K562 (cell line): ENCODE results near the gene RAB1B. TPM values are rescaled to one million over a fixed set of nuclear protein-coding genes. Genes with fewer than 3 reads are reported as not detected.

Source experiments
- ATAC-seq: fragments of 200-7000 bp; cut with Tn5 transposase; 3 replicates; pipeline ENCODE4 v1.9.1; 2020; ENCODE audit warnings: moderate library complexity
- BruUV-seq: library from RNA; stranded (reverse); fragments of 400-500 nt; replicated peaks from 2 replicates; lab custom pipeline; 2021; lab: Mats Ljungman, UMichigan
- CTCF ChIA-PET: fragments of 300-600 bp; formaldehyde crosslinking; extraction: SDS; loops from one replicate; lab custom pipeline; 2021; ENCODE audit warnings: low intra/inter-chr PET ratio; lab: Yijun Ruan, JAX
- POLR2A ChIA-PET: fragments of 300-600, 350-650 bp; sonication (Branson Sonifier 250); formaldehyde crosslinking; extraction: SDS; loops from one replicate; lab custom pipeline; 2021; ENCODE audit warnings: antibody characterized with exemption, inconsistent platforms; lab: Yijun Ruan, JAX
- DNase-seq, 4 experiments: peaks; one replicate each; pipeline versions ENCODE4 v3.0.0 to v3.0.0-alpha.2; 2011 to 2018; ENCODE audit warnings: low spot score in 3 of 4, mixed read lengths in 3 of 4; ENCODE audit errors: extremely low read depth in 1 of 4
- FAIRE-seq: peaks from 2 replicates; lab custom pipeline; 2011; peaks lifted over from hg19 to GRCh38; lab: Jason Lieb, UNC
- H2AFZ ChIP-seq: 2 replicates; pipeline ENCODE4 v1.6.0; 2011; ENCODE audit warnings: low read depth, low read length, control low read depth, inconsistent platforms
- H3K27ac ChIP-seq: fragments of 200-600 bp; 3 replicates; pipeline ENCODE4 v1.8.0; 2011; ENCODE audit warnings: low read depth, mild to moderate bottlenecking, control low read depth, inconsistent platforms, low read length, moderate library complexity, mixed read lengths; ENCODE audit errors: extremely low read depth
- H3K27me3 ChIP-seq, 2 experiments: fragments of 300-600 bp in 1 of 2; 2 replicates in 1 of 2; 3 replicates in 1 of 2; pipeline versions ENCODE4 v1.6.0 to v1.8.0; 2011; ENCODE audit warnings: inconsistent platforms in 2 of 2, low read length in 2 of 2, mild to moderate bottlenecking in 1 of 2, mixed read lengths in 1 of 2, moderate library complexity in 1 of 2; ENCODE audit not compliant: control insufficient read depth in 2 of 2, insufficient read depth in 2 of 2
- H3K36me3 ChIP-seq: fragments of 300-600 bp; 3 replicates; pipeline ENCODE4 v1.8.0; 2011; ENCODE audit warnings: mild to moderate bottlenecking, low read length, inconsistent platforms; ENCODE audit not compliant: control insufficient read depth, insufficient read depth
- H3K4me1 ChIP-seq, 2 experiments: fragments of 200-600 bp in 1 of 2; replicated peaks in 1 of 2; 2 replicates in 1 of 2; 3 replicates in 1 of 2; pipeline versions ENCODE4 v1.5.1 to v1.8.0; 2011; ENCODE audit warnings: inconsistent platforms in 2 of 2, low read length in 2 of 2, mild to moderate bottlenecking in 1 of 2, mixed read lengths in 1 of 2, moderate library complexity in 1 of 2; ENCODE audit not compliant: control insufficient read depth in 2 of 2, insufficient read depth in 2 of 2
- H3K4me2 ChIP-seq: 2 replicates; pipeline ENCODE4 v1.6.1; 2011; ENCODE audit warnings: low read length, control low read depth, inconsistent platforms, mixed read lengths; ENCODE audit not compliant: insufficient read depth
- H3K4me3 ChIP-seq: fragments of 200-600 bp; sonication (generic), shearing (Covaris generic); 2 replicates; pipeline ENCODE4 v1.5.1; 2016; ENCODE audit warnings: control low read depth, inconsistent platforms
- H3K79me2 ChIP-seq: fragments of 200-600 bp; 3 replicates; pipeline ENCODE4 v1.8.0; 2011; ENCODE audit warnings: low read length, inconsistent platforms; ENCODE audit not compliant: control insufficient read depth, insufficient read depth
- H3K9ac ChIP-seq, 2 experiments: 2 replicates each; pipeline versions ENCODE4 v1.6.0 to v1.6.1; 2011; ENCODE audit warnings: low read depth in 2 of 2, low read length in 2 of 2, control low read depth in 1 of 2, inconsistent platforms in 1 of 2, mild to moderate bottlenecking in 1 of 2, mixed read lengths in 1 of 2; ENCODE audit not compliant: insufficient read depth in 1 of 2
- H3K9me1 ChIP-seq: one replicate; pipeline ENCODE4 v1.6.0; 2011; ENCODE audit warnings: inconsistent platforms, mild to moderate bottlenecking, low read length, moderate library complexity; ENCODE audit not compliant: control insufficient read depth, insufficient read depth
- H3K9me3 ChIP-seq: replicated peaks from 2 replicates; pipeline ENCODE4 v1.5.1; 2011; ENCODE audit warnings: low read depth, low read length, inconsistent platforms; ENCODE audit not compliant: control insufficient read depth, insufficient read depth
- H4K20me1 ChIP-seq: replicated peaks from 2 replicates; pipeline ENCODE4 v1.6.1; 2011; ENCODE audit warnings: low read length, inconsistent platforms, mixed read lengths; ENCODE audit not compliant: control insufficient read depth, insufficient read depth
- ELF4 ChIP-seq: fragments of 450-650 bp; formaldehyde crosslinking; IDR thresholded peaks from 2 replicates; pipeline ENCODE4 v1.4.0; 2022; ENCODE audit warnings: missing genetic modification characterization
- FOXK1 ChIP-seq: sonication (generic); formaldehyde crosslinking; IDR thresholded peaks from 2 replicates; pipeline ENCODE4 v1.8.0; 2022; ENCODE audit warnings: missing genetic modification reagents, mild to moderate bottlenecking, borderline replicate concordance
- MCM7 ChIP-seq, 2 experiments: fragments of 450-650 bp; IDR thresholded peaks; 2 replicates each; pipeline ENCODE4 v1.6.1; 2016 to 2018
- NR2C2 ChIP-seq, 2 experiments: fragments of 200-800 bp in 1 of 2; sonication (Bioruptor generic) in 1 of 2; sonication (generic) in 1 of 2; formaldehyde crosslinking in 1 of 2; IDR thresholded peaks; 2 replicates each; pipeline versions ENCODE4 v1.6.1 to v1.8.0; 2016 to 2022; ENCODE audit warnings: mild to moderate bottlenecking in 1 of 2, missing compliant biosample characterization in 1 of 2, missing genetic modification characterization in 1 of 2, missing genetic modification reagents in 1 of 2
- ZNF12 ChIP-seq: sonication (generic); formaldehyde crosslinking; IDR thresholded peaks from 2 replicates; pipeline ENCODE4 v1.4.0; 2020; ENCODE audit warnings: mild to moderate bottlenecking, missing genetic modification reagents
- ZNF197 ChIP-seq: fragments of 200-800 bp; sonication (Bioruptor generic); IDR thresholded peaks from 2 replicates; pipeline ENCODE4 v1.6.1; 2016; ENCODE audit warnings: low read depth, missing genetic modification characterization, missing compliant biosample characterization
- WGBS: fragments of 100-300 bp; shearing (Covaris generic); methylation state at CpG from one replicate; pipeline ENCODE4 v1.1.6; 2016; ENCODE audit warnings: low coverage, mixed read lengths; ENCODE audit not compliant: insufficient coverage; ENCODE audit errors: missing lambda C conversion rate; 5-methylcytosine and 5-hydroxymethylcytosine counted together
- in situ Hi-C: fragments of 300-500 bp; cut with MboI; formaldehyde crosslinking; loops from 4 replicates; pipeline ENCODE4 v1.15.0; 2018; ENCODE audit warnings: inconsistent platforms, mixed read lengths
- intact Hi-C: fragments of 100-400 bp; cut with micrococcal nuclease; formaldehyde crosslinking; loops from 2 replicates; pipeline ENCODE4 v1.14.2; 2022
- polyA plus RNA-seq, 8 experiments: library from polyadenylated mRNA; depleted of rRNA in 4 of 8; stranded (reverse) in 5 of 8; unstranded in 3 of 8; fragments of >200 nt; fragmentation: Nextera tagmentation in 2 of 8; fragmentation: Illumina TruSeq in 1 of 8; extraction: Ambion mirVana in 2 of 8; extraction: Trizol in 1 of 8; gene quantifications; 2 replicates each; pipeline versions ENCODE4 v1.2.1 to v1.2.3, GENCODE V29; 2011 to 2014; ENCODE audit warnings: inconsistent platforms in 1 of 8, missing spikeins in 1 of 8
- total RNA-seq, 7 experiments: library from RNA; depleted of rRNA in 6 of 7; stranded (reverse); fragments of >200 nt in 6 of 7; fragmentation: Illumina TruSeq in 2 of 7; extraction: Trizol in 2 of 7; gene quantifications; 2 replicates each; pipeline versions ENCODE4 v1.2.1 to v1.2.3, GENCODE V29; 2011 to 2021; ENCODE audit warnings: low replicate concordance in 1 of 7
- TF ChIP-seq, protein P1 (sequence below): sonication (generic); formaldehyde crosslinking; IDR thresholded peaks from 2 replicates; pipeline ENCODE4 v1.8.1; 2023; ENCODE audit warnings: mild to moderate bottlenecking, missing genetic modification reagents, moderate library complexity
- TF ChIP-seq, protein P2 (sequence below): sonication (generic); formaldehyde crosslinking; IDR thresholded peaks from 2 replicates; pipeline ENCODE4 v1.8.0; 2023; ENCODE audit warnings: mild to moderate bottlenecking, missing genetic modification reagents
- TF ChIP-seq, protein P3 (sequence below): sonication (generic); formaldehyde crosslinking; IDR thresholded peaks from 2 replicates; pipeline ENCODE4 v1.8.1; 2023; ENCODE audit warnings: missing genetic modification reagents, mild to moderate bottlenecking, borderline replicate concordance

RAB1B gene
- total and polyA plus RNA-seq, 9 of the 15 experiments (the other 6 are each of a cell fraction or from before 2014, with no cell fraction given), result 5.6 to 146 (median 98.6) TPM

DNA sequence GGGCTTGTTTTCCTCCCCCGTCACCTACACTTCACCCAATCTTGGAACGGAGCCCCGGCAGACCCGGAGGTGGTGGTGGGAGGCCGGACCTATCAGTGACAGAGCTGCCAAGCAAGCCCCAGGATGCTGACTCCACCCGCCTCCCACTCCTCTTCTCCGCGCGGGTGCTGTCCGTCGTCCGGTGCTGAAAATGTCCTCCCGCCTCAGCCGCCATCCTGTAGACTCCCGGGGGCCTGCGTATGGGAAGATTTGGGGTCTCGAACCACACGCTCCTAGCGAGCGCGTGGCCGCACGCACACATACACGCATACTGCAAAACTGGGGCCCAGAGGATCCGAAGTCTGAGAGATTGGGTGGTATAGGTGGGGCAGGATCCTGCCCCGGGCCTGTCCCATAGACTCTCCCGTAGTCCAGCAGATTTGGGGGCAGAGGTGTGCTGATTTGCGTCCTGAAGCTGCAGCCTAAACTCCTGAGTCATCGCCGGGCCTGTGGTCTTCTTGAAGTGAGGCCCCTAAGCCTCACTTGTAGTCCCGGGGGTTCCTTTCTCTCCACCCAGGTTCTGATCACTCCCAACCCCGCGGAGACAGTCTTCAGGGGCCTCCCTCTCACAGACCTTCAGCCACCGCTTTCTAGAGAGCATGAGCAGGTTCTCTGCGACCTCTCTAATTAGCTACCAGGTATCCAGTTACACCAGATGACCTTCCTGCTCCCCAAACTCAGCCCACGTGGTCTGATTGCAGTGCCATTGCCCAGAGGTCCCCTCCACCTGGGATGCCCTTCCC lies 21.3 kb downstream of the RAB1B start:
- Histone ChIP-seq H3K27me3 (no peaks in the 10 kb centered on the region), H3K36me3 (peaks cover 28% of the 10 kb centered on the region; the same call in 2 of the 3 replicates), H3K9me1 (no peaks in the 10 kb centered on the region), H3K27ac (peak overlapping the region; percentile 80), H2AFZ (peak overlapping the region; percentile 92), H3K9ac (peak overlapping the region; percentile 93 to 100), H3K79me2 (peaks cover 24% of the 10 kb centered on the region), H3K4me1 (peaks cover 19 to 60% of the 10 kb centered on the region in 2 experiments), H4K20me1 (0 out of 2 replicates have a peak, but pooled peaks cover 8% of the 10 kb centered on the region), H3K4me3 (peak overlapping the region; percentile 84), H3K9me3 (no peaks in the 10 kb centered on the region), H3K4me2 (peak overlapping the region; percentile 100)
- intact Hi-C loops (loop anchor here (2.0 kb wide), 1 partner anchor 67 kb away; no protein-coding TSS in a partner anchor), in situ Hi-C loops (no loop called here)
- POLR2A ChIA-PET, result interaction anchor here (0.6 to 2.6 kb wide), 22 partner anchors 7 to 325 kb away, joined by 3 to 18 read pairs (median 4); partner anchors contain the start of genes B4GAT1, CNIH2, RAB1B and RIN1
- CTCF ChIA-PET, result interaction anchor here (0.5 to 0.7 kb wide), 2 partner anchors 119 to 389 kb away, joined by 3 to 4 read pairs; no protein-coding TSS in a partner anchor
- TSS peak; percentile 96 for BruUV-seq
- ATAC-seq (peak; percentile 71), FAIRE-seq (no peak), DNase-seq (peak; percentile 82 to 89 (median 84))
- 7% methylated on average over 34 of the region's 36 CpGs for WGBS
- TF ChIP-seq ELF4 (CRISPR knock-in tag) (no peak), NR2C2 (CRISPR knock-in tag; IDR thresholded peaks at IDR 0.05) (peak; percentile 81; the same call in 1 of the 2 replicates), NR2C2 (tag; IDR thresholded peaks at IDR 0.05) (no peak), FOXK1 (0 out of 2 replicates have a peak, but pooled peaks have one; percentile 47), MCM7 (IDR thresholded peaks at IDR 0.05) (no peak), ZNF197 (CRISPR knock-in tag) (0 out of 2 replicates have a peak, but pooled peaks have one; percentile 85), ZNF12 (CRISPR knock-in tag) (peak; percentile 83; the same call in 1 of the 2 replicates)
- TF ChIP-seq, protein P1, sequence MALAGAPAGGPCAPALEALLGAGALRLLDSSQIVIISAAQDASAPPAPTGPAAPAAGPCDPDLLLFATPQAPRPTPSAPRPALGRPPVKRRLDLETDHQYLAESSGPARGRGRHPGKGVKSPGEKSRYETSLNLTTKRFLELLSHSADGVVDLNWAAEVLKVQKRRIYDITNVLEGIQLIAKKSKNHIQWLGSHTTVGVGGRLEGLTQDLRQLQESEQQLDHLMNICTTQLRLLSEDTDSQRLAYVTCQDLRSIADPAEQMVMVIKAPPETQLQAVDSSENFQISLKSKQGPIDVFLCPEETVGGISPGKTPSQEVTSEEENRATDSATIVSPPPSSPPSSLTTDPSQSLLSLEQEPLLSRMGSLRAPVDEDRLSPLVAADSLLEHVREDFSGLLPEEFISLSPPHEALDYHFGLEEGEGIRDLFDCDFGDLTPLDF, result peak; percentile 51; the same call in 1 of the 2 replicates
- TF ChIP-seq, protein P2, sequence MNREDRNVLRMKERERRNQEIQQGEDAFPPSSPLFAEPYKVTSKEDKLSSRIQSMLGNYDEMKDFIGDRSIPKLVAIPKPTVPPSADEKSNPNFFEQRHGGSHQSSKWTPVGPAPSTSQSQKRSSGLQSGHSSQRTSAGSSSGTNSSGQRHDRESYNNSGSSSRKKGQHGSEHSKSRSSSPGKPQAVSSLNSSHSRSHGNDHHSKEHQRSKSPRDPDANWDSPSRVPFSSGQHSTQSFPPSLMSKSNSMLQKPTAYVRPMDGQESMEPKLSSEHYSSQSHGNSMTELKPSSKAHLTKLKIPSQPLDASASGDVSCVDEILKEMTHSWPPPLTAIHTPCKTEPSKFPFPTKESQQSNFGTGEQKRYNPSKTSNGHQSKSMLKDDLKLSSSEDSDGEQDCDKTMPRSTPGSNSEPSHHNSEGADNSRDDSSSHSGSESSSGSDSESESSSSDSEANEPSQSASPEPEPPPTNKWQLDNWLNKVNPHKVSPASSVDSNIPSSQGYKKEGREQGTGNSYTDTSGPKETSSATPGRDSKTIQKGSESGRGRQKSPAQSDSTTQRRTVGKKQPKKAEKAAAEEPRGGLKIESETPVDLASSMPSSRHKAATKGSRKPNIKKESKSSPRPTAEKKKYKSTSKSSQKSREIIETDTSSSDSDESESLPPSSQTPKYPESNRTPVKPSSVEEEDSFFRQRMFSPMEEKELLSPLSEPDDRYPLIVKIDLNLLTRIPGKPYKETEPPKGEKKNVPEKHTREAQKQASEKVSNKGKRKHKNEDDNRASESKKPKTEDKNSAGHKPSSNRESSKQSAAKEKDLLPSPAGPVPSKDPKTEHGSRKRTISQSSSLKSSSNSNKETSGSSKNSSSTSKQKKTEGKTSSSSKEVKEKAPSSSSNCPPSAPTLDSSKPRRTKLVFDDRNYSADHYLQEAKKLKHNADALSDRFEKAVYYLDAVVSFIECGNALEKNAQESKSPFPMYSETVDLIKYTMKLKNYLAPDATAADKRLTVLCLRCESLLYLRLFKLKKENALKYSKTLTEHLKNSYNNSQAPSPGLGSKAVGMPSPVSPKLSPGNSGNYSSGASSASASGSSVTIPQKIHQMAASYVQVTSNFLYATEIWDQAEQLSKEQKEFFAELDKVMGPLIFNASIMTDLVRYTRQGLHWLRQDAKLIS (CRISPR knock-in tag), result peak; percentile 68
- TF ChIP-seq, protein P3, sequence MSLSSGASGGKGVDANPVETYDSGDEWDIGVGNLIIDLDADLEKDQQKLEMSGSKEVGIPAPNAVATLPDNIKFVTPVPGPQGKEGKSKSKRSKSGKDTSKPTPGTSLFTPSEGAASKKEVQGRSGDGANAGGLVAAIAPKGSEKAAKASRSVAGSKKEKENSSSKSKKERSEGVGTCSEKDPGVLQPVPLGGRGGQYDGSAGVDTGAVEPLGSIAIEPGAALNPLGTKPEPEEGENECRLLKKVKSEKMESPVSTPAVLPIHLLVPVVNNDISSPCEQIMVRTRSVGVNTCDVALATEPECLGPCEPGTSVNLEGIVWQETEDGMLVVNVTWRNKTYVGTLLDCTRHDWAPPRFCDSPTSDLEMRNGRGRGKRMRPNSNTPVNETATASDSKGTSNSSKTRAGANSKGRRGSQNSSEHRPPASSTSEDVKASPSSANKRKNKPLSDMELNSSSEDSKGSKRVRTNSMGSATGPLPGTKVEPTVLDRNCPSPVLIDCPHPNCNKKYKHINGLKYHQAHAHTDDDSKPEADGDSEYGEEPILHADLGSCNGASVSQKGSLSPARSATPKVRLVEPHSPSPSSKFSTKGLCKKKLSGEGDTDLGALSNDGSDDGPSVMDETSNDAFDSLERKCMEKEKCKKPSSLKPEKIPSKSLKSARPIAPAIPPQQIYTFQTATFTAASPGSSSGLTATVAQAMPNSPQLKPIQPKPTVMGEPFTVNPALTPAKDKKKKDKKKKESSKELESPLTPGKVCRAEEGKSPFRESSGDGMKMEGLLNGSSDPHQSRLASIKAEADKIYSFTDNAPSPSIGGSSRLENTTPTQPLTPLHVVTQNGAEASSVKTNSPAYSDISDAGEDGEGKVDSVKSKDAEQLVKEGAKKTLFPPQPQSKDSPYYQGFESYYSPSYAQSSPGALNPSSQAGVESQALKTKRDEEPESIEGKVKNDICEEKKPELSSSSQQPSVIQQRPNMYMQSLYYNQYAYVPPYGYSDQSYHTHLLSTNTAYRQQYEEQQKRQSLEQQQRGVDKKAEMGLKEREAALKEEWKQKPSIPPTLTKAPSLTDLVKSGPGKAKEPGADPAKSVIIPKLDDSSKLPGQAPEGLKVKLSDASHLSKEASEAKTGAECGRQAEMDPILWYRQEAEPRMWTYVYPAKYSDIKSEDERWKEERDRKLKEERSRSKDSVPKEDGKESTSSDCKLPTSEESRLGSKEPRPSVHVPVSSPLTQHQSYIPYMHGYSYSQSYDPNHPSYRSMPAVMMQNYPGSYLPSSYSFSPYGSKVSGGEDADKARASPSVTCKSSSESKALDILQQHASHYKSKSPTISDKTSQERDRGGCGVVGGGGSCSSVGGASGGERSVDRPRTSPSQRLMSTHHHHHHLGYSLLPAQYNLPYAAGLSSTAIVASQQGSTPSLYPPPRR (CRISPR knock-in tag), result peak; percentile 72; the same call in 1 of the 2 replicates
